GM12878 (cell line): ENCODE measurements around the gene C1orf52. TPM values are rescaled to one million over a fixed set of nuclear protein-coding genes. Genes with fewer than 3 reads are reported as not detected.

Experiments
- ATAC-seq: fragments of 200-7000 bp; cut with Tn5 transposase; 3 replicates; pipeline ENCODE4 v1.9.1; 2020; ENCODE audit warnings: mild to moderate bottlenecking, moderate library complexity
- BruUV-seq: library from RNA; stranded (reverse); fragments of 400-500 nt; replicated peaks from 2 replicates; lab custom pipeline; 2021; lab: Mats Ljungman, UMichigan
- CTCF ChIA-PET: fragments of 300-600 bp; sonication (Branson Sonifier 250); formaldehyde crosslinking; extraction: SDS; loops from one replicate; lab custom pipeline; 2021; ENCODE audit warnings: inconsistent platforms; lab: Yijun Ruan, JAX
- POLR2A ChIA-PET: fragments of 350-600 bp; formaldehyde crosslinking; extraction: SDS; loops from one replicate; lab custom pipeline; 2021; ENCODE audit warnings: inconsistent platforms; lab: Charles Lee
- RAD21 ChIA-PET: fragments of 300-600 bp; sonication (Branson Sonifier 250); formaldehyde crosslinking; loops from one replicate; lab custom pipeline; 2023; ENCODE audit warnings: antibody characterized with exemption; ENCODE audit not compliant: unreplicated experiment; lab: Charles Lee
- SMC1A ChIA-PET: fragments of 300-600 bp; sonication (Branson Sonifier 250); formaldehyde crosslinking; loops from one replicate; lab custom pipeline; 2023; ENCODE audit not compliant: unreplicated experiment, uncharacterized antibody; lab: Charles Lee
- DNase-seq: peaks from one replicate; pipeline ENCODE4 v3.0.0-alpha.2; 2011; ENCODE audit warnings: low read depth, low spot score
- FAIRE-seq: peaks from 3 replicates; lab custom pipeline; 2011; peaks lifted over from hg19 to GRCh38; lab: Jason Lieb, UNC
- H2AFZ ChIP-seq: 2 replicates; pipeline ENCODE4 v1.6.0; 2011; ENCODE audit warnings: low read depth, low read length, control low read depth; ENCODE audit not compliant: control insufficient read depth
- H3K27ac ChIP-seq: 2 replicates; pipeline ENCODE4 v1.5.1; 2011; ENCODE audit warnings: control low read depth; ENCODE audit not compliant: control insufficient read depth, insufficient read depth
- H3K27me3 ChIP-seq, 2 experiments: replicated peaks in 1 of 2; 2 replicates each; pipeline versions ENCODE4 v1.6.0 to v1.6.1; 2011; ENCODE audit warnings: low read length in 1 of 2; ENCODE audit not compliant: control insufficient read depth in 2 of 2, insufficient read depth in 2 of 2
- H3K36me3 ChIP-seq, 2 experiments: 2 replicates each; pipeline ENCODE4 v1.5.1; 2011; ENCODE audit warnings: low read length in 1 of 2; ENCODE audit not compliant: control insufficient read depth in 2 of 2, insufficient read depth in 2 of 2
- H3K4me1 ChIP-seq: 2 replicates; pipeline ENCODE4 v1.6.1; 2011; ENCODE audit warnings: mild to moderate bottlenecking, low read length, moderate library complexity, mixed read lengths; ENCODE audit not compliant: control insufficient read depth, insufficient read depth
- H3K4me2 ChIP-seq: 2 replicates; pipeline ENCODE4 v1.6.0; 2011; ENCODE audit warnings: control low read depth; ENCODE audit not compliant: control insufficient read depth, insufficient read depth
- H3K4me3 ChIP-seq: fragments of 200-600 bp; sonication (generic); 2 replicates; pipeline ENCODE4 v1.5.1; 2016
- H3K79me2 ChIP-seq: 2 replicates; pipeline ENCODE4 v1.6.0; 2011; ENCODE audit warnings: low read length; ENCODE audit not compliant: control insufficient read depth, insufficient read depth
- H3K9ac ChIP-seq: 2 replicates; pipeline ENCODE4 v1.8.0; 2011; ENCODE audit warnings: low read length, control low read depth, mixed read lengths; ENCODE audit not compliant: control insufficient read depth, insufficient read depth
- H3K9me3 ChIP-seq: replicated peaks from 3 replicates; pipeline ENCODE4 v1.5.1; 2011; ENCODE audit warnings: mild to moderate bottlenecking, low read length; ENCODE audit not compliant: control insufficient read depth, insufficient read depth
- H4K20me1 ChIP-seq: 2 replicates; pipeline ENCODE4 v1.6.0; 2011; ENCODE audit not compliant: control insufficient read depth, insufficient read depth
- CHD2 ChIP-seq: IDR thresholded peaks from 2 replicates; pipeline ENCODE4 v1.6.1; 2011; ENCODE audit warnings: low read depth, low read length, improper control_type of control experiment, borderline replicate concordance
- CREM ChIP-seq: IDR thresholded peaks from 2 replicates; pipeline ENCODE4 v1.6.1; 2014; ENCODE audit warnings: antibody characterized with exemption, low read depth
- CUX1 ChIP-seq: IDR thresholded peaks from 2 replicates; pipeline ENCODE4 v1.6.1; 2012; ENCODE audit warnings: improper control_type of control experiment, low read depth, low read length; ENCODE audit not compliant: insufficient replicate concordance
- IKZF1 ChIP-seq: fragments of 450-650 bp; conservative IDR thresholded peaks from 2 replicates; pipeline ENCODE4 v1.6.1; 2017; ENCODE audit warnings: antibody characterized with exemption, mild to moderate bottlenecking
- IKZF2 ChIP-seq, 2 experiments: fragments of 450-650 bp; IDR thresholded peaks; 2 replicates each; pipeline ENCODE4 v1.6.1; 2017; ENCODE audit warnings: mild to moderate bottlenecking in 2 of 2, moderate library complexity in 2 of 2
- POLR2A ChIP-seq: IDR thresholded peaks from 2 replicates; pipeline ENCODE4 v1.6.1; 2011; ENCODE audit warnings: low read depth, mild to moderate bottlenecking, low read length
- SPI1 ChIP-seq: IDR thresholded peaks from 2 replicates; pipeline ENCODE4 v1.6.1; 2011; ENCODE audit warnings: low read depth, mild to moderate bottlenecking, low read length, moderate library complexity, borderline replicate concordance; ENCODE audit not compliant: insufficient read depth
- ZNF207 ChIP-seq: fragments of 450-650 bp; IDR thresholded peaks from 2 replicates; pipeline ENCODE4 v1.6.1; 2014; ENCODE audit warnings: antibody characterized with exemption, mild to moderate bottlenecking, borderline replicate concordance
- WGBS: methylation state at CpG from one replicate; pipeline ENCODE4 v1.1.6; 2016; ENCODE audit warnings: low lambda C conversion rate; ENCODE audit not compliant: insufficient replicate concordance, insufficient coverage; ENCODE audit errors: missing lambda C conversion rate; 5-methylcytosine and 5-hydroxymethylcytosine counted together
- in situ Hi-C: fragments of 300-500 bp; cut with MboI; formaldehyde crosslinking; loops from 9 replicates; pipeline ENCODE4 v1.14.3; 2018; ENCODE audit warnings: mixed read lengths
- intact Hi-C: fragments of 100-400 bp; cut with micrococcal nuclease; formaldehyde crosslinking; loops from one replicate; pipeline ENCODE4 v1.14.2; 2022; ENCODE audit not compliant: unreplicated experiment
- polyA plus RNA-seq, 11 experiments: library from polyadenylated mRNA; depleted of rRNA in 4 of 11; unstranded in 6 of 11; stranded (reverse) in 5 of 11; fragments of >200 nt; fragmentation: Nextera tagmentation in 4 of 11; fragmentation: Illumina TruSeq in 1 of 11; extraction: Ambion mirVana in 4 of 11; extraction: Trizol in 1 of 11; gene quantifications; 1 replicate in 1 of 11; 2 replicates in 10 of 11; pipeline versions ENCODE4 v1.2.1 to v1.2.3, GENCODE V29; 2011 to 2016; ENCODE audit warnings: inconsistent platforms in 2 of 11, missing spikeins in 2 of 11, low read depth in 1 of 11
- total RNA-seq, 4 experiments: library from RNA; depleted of rRNA in 3 of 4; stranded (reverse); fragments of >200 nt in 3 of 4; fragmentation: Illumina TruSeq in 1 of 4; extraction: Trizol in 1 of 4; gene quantifications; 2 replicates each; pipeline versions ENCODE4 v1.2.1 to v1.2.3, GENCODE V29; 2013 to 2021

The C1orf52 gene
- total and polyA plus RNA-seq, 10 of the 15 experiments (the other 5 are each of a cell fraction or from before 2014, with no cell fraction given) = 9.4 to 39.5 (median 17.6) TPM

GRCh38 chr1:85274969-85275453 is 15.5 kb upstream of the C1orf52 start:
- no peak for TF ChIP-seq POLR2A
- peak; percentile 54 for TF ChIP-seq IKZF1
- peak; percentile 45 to 59; a peak in 2 of 4 replicates for TF ChIP-seq IKZF2 (IDR thresholded peaks at IDR 0.05)
- TF ChIP-seq SPI1 = peak; percentile 84
- TF ChIP-seq, all 136 proteins: peak for 3
- H3K4me2 ChIP-seq = peak overlapping the region; percentile 66
- intact Hi-C loops = no loop called here
- RAD21 ChIA-PET = interaction anchor here (2.7 to 4.1 kb wide), 2 partner anchors 16 to 330 kb away, joined by 20 to 30 read pairs; partner anchors contain the start of gene C1orf52
- H3K9ac ChIP-seq = peak overlapping the region; percentile 90
- H3K27me3 ChIP-seq = no peaks in the 10 kb centered on the region
- FAIRE-seq (no peak), DNase-seq (no peak), ATAC-seq (no peak)
- H3K79me2 ChIP-seq = peaks cover 63% of the 10 kb centered on the region
- no peaks in the 10 kb centered on the region for H4K20me1 ChIP-seq
- TSS peak; percentile 56 for BruUV-seq
- SMC1A ChIA-PET = interaction anchor here (0.6 to 11.2 kb wide), 9 partner anchors 8 to 518 kb away, joined by 3 to 110 read pairs (median 3); partner anchors contain the start of gene C1orf52
- CTCF ChIA-PET = interaction anchor here (1.2 to 10.6 kb wide), 5 partner anchors 15 to 503 kb away, joined by 3 to 229 read pairs (median 9); partner anchors contain the start of gene C1orf52
- H3K9me3 ChIP-seq = no peaks in the 10 kb centered on the region
- H3K36me3 ChIP-seq = 0 out of 4 replicates have a peak, but pooled peaks cover 0 to 10% of the 10 kb centered on the region in 2 experiments
- H2AFZ ChIP-seq = no peak overlapping the region
- in situ Hi-C loops = loop anchor here (10.0 kb wide), 1 partner anchor 700 kb away; the partner anchor contains the start of gene CTBS
- peak overlapping the region; percentile 94 for H3K27ac ChIP-seq
- POLR2A ChIA-PET = interaction anchor here (1.7 to 7.1 kb wide), 3 partner anchors 14 to 702 kb away, joined by 8 to 61 read pairs (median 11); partner anchors contain the start of genes C1orf52 and CTBS
- H3K4me1 ChIP-seq = peaks cover 4% of the 10 kb centered on the region
- H3K4me3 ChIP-seq = peak overlapping the region; percentile 87
- WGBS = 58% methylated on average over 1 of the region's 1 CpG

- Histone ChIP-seq H3K27me3 (no peaks in the 10 kb centered on the region), H3K27ac (no peak overlapping the region), H3K79me2 (peaks cover 64% of the 10 kb centered on the region), H4K20me1 (no peaks in the 10 kb centered on the region), H2AFZ (no peak overlapping the region), H3K9me3 (no peaks in the 10 kb centered on the region), H3K4me2 (peak overlapping the region; percentile 52), H3K36me3 (peaks cover 0 to 11% of the 10 kb centered on the region in 2 experiments; a peak in 1 of 4 replicates), H3K4me3 (peak overlapping the region; percentile 87; the same call in 1 of the 2 replicates), H3K4me1 (no peaks in the 10 kb centered on the region), H3K9ac (no peak overlapping the region)
- ATAC-seq (no peak), DNase-seq (no peak), FAIRE-seq (no peak)
- in situ Hi-C loops (loop anchor here (10.0 kb wide), 1 partner anchor 699 kb away; the partner anchor contains the start of gene CTBS), intact Hi-C loops (no loop called here)
- SMC1A ChIA-PET = interaction anchor here (0.7 to 11.2 kb wide), 5 partner anchors 12 to 329 kb away, joined by 3 to 110 read pairs (median 3); partner anchors contain the start of gene C1orf52
- no TSS peak for BruUV-seq
- POLR2A ChIA-PET = interaction anchor here (1.4 to 7.1 kb wide), 2 partner anchors 12 to 17 kb away, joined by 3 to 61 read pairs; partner anchors contain the start of gene C1orf52
- CTCF ChIA-PET = interaction anchor here (1.5 to 10.6 kb wide), 3 partner anchors 13 to 328 kb away, joined by 3 to 229 read pairs (median 5); partner anchors contain the start of gene C1orf52
- RAD21 ChIA-PET = interaction anchor here (2.4 kb wide), 1 partner anchor 14 kb away, joined by 10 read pairs; the partner anchor contains the start of gene C1orf52
- TF ChIP-seq CHD2 (no peak), ZNF207 (no peak), CUX1 (no peak), CREM (no peak)
Measured at GRCh38 chr1:85273397-85273796, 13.9 kb upstream of the C1orf52 start.
